RWPE1 (cell line): ENCODE data around the gene BCAP31.
"Not testable (repeated sequence)": the region's sequence is repeated elsewhere in the genome, so short reads cannot be mapped to it uniquely, and the experiment has no call there.

Experiments used
- CTCF ChIA-PET: fragments of 350-600 bp; sonication (Branson Sonifier 250); formaldehyde crosslinking; extraction: SDS; loops from one replicate; lab custom pipeline; 2021; lab: Yijun Ruan, JAX
- POLR2A ChIA-PET: fragments of 400-600 bp; formaldehyde crosslinking; extraction: SDS; loops from one replicate; lab custom pipeline; 2020; ENCODE audit warnings: antibody characterized with exemption; ENCODE audit not compliant: low non-redundant PET; lab: Yijun Ruan, JAX
- DNase-seq: peaks from one replicate; pipeline ENCODE4 v3.0.0; 2012; ENCODE audit warnings: low spot score
- H3K27ac ChIP-seq: fragments of 450-650 bp; 2 replicates; pipeline ENCODE4 v1.5.1; 2017
- CTCF ChIP-seq: fragments of 450-650 bp; conservative IDR thresholded peaks from 2 replicates; pipeline ENCODE4 v1.5.1; 2017; ENCODE audit warnings: low read depth, mild to moderate bottlenecking

The BCAP31 gene

GRCh38 chrX:153696100-153696499 is 28.1 kb downstream of the BCAP31 start:
- no peak for TF ChIP-seq CTCF
- ChIA-PET CTCF (interaction anchor here (0.6 kb wide), 1 partner anchor 84 kb away, joined by 3 read pairs; no protein-coding TSS in a partner anchor), POLR2A (no interaction called here)
- no peak for DNase-seq
- H3K27ac ChIP-seq: peak overlapping the region; percentile 55

GRCh38 chrX:153694687-153695270 is 29.4 kb downstream of the BCAP31 start:
- POLR2A ChIA-PET: no interaction called here
- no peak for DNase-seq
- no peak for TF ChIP-seq CTCF
- CTCF ChIA-PET: no interaction called here
- 0 out of 2 replicates have a peak overlapping the region, but pooled peaks have one; percentile 59 for H3K27ac ChIP-seq

GRCh38 chrX:153694256-153694655 is 29.9 kb downstream of the BCAP31 start:
- POLR2A ChIA-PET, CTCF ChIA-PET, DNase-seq: not testable (repeated sequence)
- H3K27ac ChIP-seq: peak overlapping the region; percentile 59

- H3K27ac ChIP-seq: peak overlapping the region; percentile 59
- DNase-seq: no peak
- no peak for TF ChIP-seq CTCF
- ChIA-PET CTCF (no interaction called here), POLR2A (no interaction called here)
Measured at GRCh38 chrX:153693216-153694086, 30.7 kb downstream of the BCAP31 start.

- CTCF ChIA-PET: no interaction called here
- POLR2A ChIA-PET: no interaction called here
- H3K27ac ChIP-seq: peak overlapping the region; percentile 59
- DNase-seq: no peak
- TF ChIP-seq CTCF: no peak
Measured at GRCh38 chrX:153692611-153693156, 31.5 kb downstream of the BCAP31 start.

GRCh38 chrX:153692003-153692402 is 32.2 kb downstream of the BCAP31 start:
- TF ChIP-seq CTCF: no peak
- peak overlapping the region; percentile 59 for H3K27ac ChIP-seq
- CTCF ChIA-PET: no interaction called here
- DNase-seq: no peak
- POLR2A ChIA-PET: no interaction called here

- H3K27ac ChIP-seq: peak overlapping the region; percentile 5; the same call in 1 of the 2 replicates
- POLR2A ChIA-PET, DNase-seq, CTCF ChIA-PET: not testable (repeated sequence)
Measured at GRCh38 chrX:153691032-153691827, 33.0 kb downstream of the BCAP31 start.
